GM19351 (cell line): ENCODE results near the gene MSRB2.
"Not testable (repeated sequence)": the region's sequence is repeated elsewhere in the genome, so short reads cannot be mapped to it uniquely, and the experiment has no call there.

ENCODE experiments used
- ATAC-seq: cut with Tn5 transposase; IDR thresholded peaks from one replicate; pipeline ENCODE4 v1.9.1; 2021; ENCODE audit warnings: mild to moderate bottlenecking, moderate library complexity; ENCODE audit not compliant: unreplicated experiment

Gene MSRB2

GRCh38 chr10:23070092-23070912 lies 25.1 kb upstream of the MSRB2 start:
- peak; percentile 4 for ATAC-seq

GRCh38 chr10:23070913-23071218 lies 24.5 kb upstream of the MSRB2 start:
- ATAC-seq: peak; percentile 57

- ATAC-seq: not testable (repeated sequence)
Measured at GRCh38 chr10:23072593-23072992, 22.8 kb upstream of the MSRB2 start.

GRCh38 chr10:23073527-23073926 lies 21.9 kb upstream of the MSRB2 start:
- ATAC-seq: no peak

GRCh38 chr10:23075672-23076071 lies 19.7 kb upstream of the MSRB2 start:
- no peak for ATAC-seq

GRCh38 chr10:23078114-23078513 lies 17.3 kb upstream of the MSRB2 start:
- ATAC-seq: no peak

- no peak for ATAC-seq
Measured at GRCh38 chr10:23079700-23080099, 15.7 kb upstream of the MSRB2 start.

- no peak for ATAC-seq
Measured at GRCh38 chr10:23080262-23080661, 15.1 kb upstream of the MSRB2 start.

- no peak for ATAC-seq
Measured at GRCh38 chr10:23081221-23081750, 14.1 kb upstream of the MSRB2 start.

GRCh38 chr10:23081891-23082290 lies 13.5 kb upstream of the MSRB2 start:
- ATAC-seq: peak; percentile 43

- ATAC-seq: no peak
Measured at GRCh38 chr10:23088609-23089008, 6.8 kb upstream of the MSRB2 start.

- ATAC-seq: no peak
Measured at GRCh38 chr10:23094786-23095403, 484 bp upstream of the MSRB2 start.

GRCh38 chr10:23095966-23096801 lies 805 bp downstream of the MSRB2 start:
- ATAC-seq: peak; percentile 54

- ATAC-seq: no peak
Measured at GRCh38 chr10:23096802-23097549, 1.6 kb downstream of the MSRB2 start.

- no peak for ATAC-seq
Measured at GRCh38 chr10:23099079-23099478, 3.7 kb downstream of the MSRB2 start.

- no peak for ATAC-seq
Measured at GRCh38 chr10:23099816-23100215, 4.4 kb downstream of the MSRB2 start.

GRCh38 chr10:23100331-23101030 lies 5.1 kb downstream of the MSRB2 start:
- ATAC-seq: no peak

- no peak for ATAC-seq
Measured at GRCh38 chr10:23106331-23107072, 11.1 kb downstream of the MSRB2 start.

GRCh38 chr10:23110722-23111516 lies 15.5 kb downstream of the MSRB2 start:
- ATAC-seq: no peak
